Measurements from ENCODE around the gene MROH2B. TPM values are rescaled to one million over a fixed set of nuclear protein-coding genes. Genes with fewer than 3 reads are reported as not detected.

MROH2B gene
- total RNA-seq, 8 experiments from 2014 or later, result 0.36 TPM; not detected in 7

DNA sequence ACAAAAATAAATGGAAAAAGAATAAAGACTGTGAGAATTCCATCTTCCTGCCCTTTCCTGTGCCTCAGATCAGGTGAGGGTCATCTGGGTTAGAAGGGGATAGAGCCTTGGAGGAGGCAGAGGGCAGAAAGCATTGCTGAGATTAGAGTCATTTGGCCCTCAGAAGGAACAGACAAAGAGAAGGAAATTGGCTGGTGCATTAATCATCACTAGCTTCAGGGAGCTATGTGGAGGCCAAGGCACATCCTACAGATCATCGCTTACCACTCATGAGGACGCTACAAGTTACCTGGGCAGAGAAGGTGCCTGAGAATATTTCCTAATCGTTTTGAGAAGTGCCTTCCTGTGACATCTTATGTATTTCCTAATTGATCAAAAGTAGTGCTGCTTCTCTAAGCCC, 87.4 kb downstream of the MROH2B start:
- ATAC-seq (replicated peaks in 6 of 8), result no peak
- 0 to 83% (median 54%) methylated on average over 1 to 3 of the region's 3 CpGs; no CpG with 5 or more reads in 4 of the 10 experiments for WGBS, 10 experiments
- in situ Hi-C loops (cut with MboI; ENCODE audit: low pct_unique_long_range_greater_than_20kb in 2 of 9, low sequenced_read_pairs in 9 of 9, unreplicated experiment in 9 of 9), result no loop called here
- Histone ChIP-seq H3K27ac (no peak overlapping the region), H3K4me3 (no peak overlapping the region), H3K4me1 (replicated peaks in 1 of 2) (peaks cover 0 to 9% of the 10 kb centered on the region in 2 donors)

- Histone ChIP-seq H3K4me1 (replicated peaks in 1 of 2) (peaks cover 0 to 9% of the 10 kb centered on the region in 2 donors), H3K4me3 (no peak overlapping the region), H3K27ac (no peak overlapping the region)
- no peak for ATAC-seq (replicated peaks in 6 of 8)
- in situ Hi-C loops (cut with MboI; ENCODE audit: low pct_unique_long_range_greater_than_20kb in 2 of 9, low sequenced_read_pairs in 9 of 9, unreplicated experiment in 9 of 9), result no loop called here
- WGBS, 10 experiments, result 28 to 100% (median 76%) methylated on average over 1 to 8 of the region's 9 CpGs; no CpG with 5 or more reads in 2 of the 10 experiments
Observed at GRCh38 chr5:40981420-40981819, 89.7 kb downstream of the MROH2B start.

GRCh38 chr5:40976836-40977235, 94.3 kb downstream of the MROH2B start:
- 0 to 82% (median 60%) methylated on average over 1 to 3 of the region's 3 CpGs; no CpG with 5 or more reads in 1 of the 10 experiments for WGBS, 10 experiments
- no peak overlapping the region for H3K4me3 ChIP-seq
- in situ Hi-C loops (cut with MboI; ENCODE audit: low pct_unique_long_range_greater_than_20kb in 2 of 9, low sequenced_read_pairs in 9 of 9, unreplicated experiment in 9 of 9), result no loop called here
- peak in 1 of 8 experiments; percentile 34 for ATAC-seq (replicated peaks in 6 of 8)
- H3K27ac ChIP-seq, result no peak overlapping the region
- H3K4me1 ChIP-seq (replicated peaks in 1 of 2), result no peaks in the 10 kb centered on the region

GRCh38 chr5:40976041-40976440, 95.1 kb downstream of the MROH2B start:
- Histone ChIP-seq H3K4me1 (replicated peaks in 1 of 2) (no peaks in the 10 kb centered on the region), H3K4me3 (no peak overlapping the region), H3K27ac (no peak overlapping the region)
- in situ Hi-C loops (cut with MboI; ENCODE audit: low pct_unique_long_range_greater_than_20kb in 2 of 9, low sequenced_read_pairs in 9 of 9, unreplicated experiment in 9 of 9), result no loop called here
- no peak for ATAC-seq (replicated peaks in 6 of 8)
- WGBS, 10 experiments, result 24 to 100% (median 64%) methylated on average over 1 to 3 of the region's 3 CpGs; no CpG with 5 or more reads in 2 of the 10 experiments

GRCh38 chr5:40973364-40974004, 97.7 kb downstream of the MROH2B start:
- Histone ChIP-seq H3K4me3 (no peak overlapping the region), H3K27ac (no peak overlapping the region), H3K4me1 (replicated peaks in 1 of 2) (no peaks in the 10 kb centered on the region)
- in situ Hi-C loops (cut with MboI; ENCODE audit: low pct_unique_long_range_greater_than_20kb in 2 of 9, low sequenced_read_pairs in 9 of 9, unreplicated experiment in 9 of 9), result no loop called here
- no peak for ATAC-seq (replicated peaks in 6 of 8)
- 20 to 100% (median 71%) methylated on average over 1 to 3 of the region's 3 CpGs for WGBS, 10 experiments

GRCh38 chr5:40972434-40972833, 98.7 kb downstream of the MROH2B start:
- Histone ChIP-seq H3K4me1 (replicated peaks in 1 of 2) (no peaks in the 10 kb centered on the region), H3K4me3 (no peak overlapping the region), H3K27ac (no peak overlapping the region)
- 20 to 92% (median 39%) methylated on average over 1 to 2 of the region's 2 CpGs; no CpG with 5 or more reads in 5 of the 10 experiments for WGBS, 10 experiments
- in situ Hi-C loops (cut with MboI; ENCODE audit: low pct_unique_long_range_greater_than_20kb in 2 of 9, low sequenced_read_pairs in 9 of 9, unreplicated experiment in 9 of 9), result no loop called here
- no peak for ATAC-seq (replicated peaks in 6 of 8)

DNA sequence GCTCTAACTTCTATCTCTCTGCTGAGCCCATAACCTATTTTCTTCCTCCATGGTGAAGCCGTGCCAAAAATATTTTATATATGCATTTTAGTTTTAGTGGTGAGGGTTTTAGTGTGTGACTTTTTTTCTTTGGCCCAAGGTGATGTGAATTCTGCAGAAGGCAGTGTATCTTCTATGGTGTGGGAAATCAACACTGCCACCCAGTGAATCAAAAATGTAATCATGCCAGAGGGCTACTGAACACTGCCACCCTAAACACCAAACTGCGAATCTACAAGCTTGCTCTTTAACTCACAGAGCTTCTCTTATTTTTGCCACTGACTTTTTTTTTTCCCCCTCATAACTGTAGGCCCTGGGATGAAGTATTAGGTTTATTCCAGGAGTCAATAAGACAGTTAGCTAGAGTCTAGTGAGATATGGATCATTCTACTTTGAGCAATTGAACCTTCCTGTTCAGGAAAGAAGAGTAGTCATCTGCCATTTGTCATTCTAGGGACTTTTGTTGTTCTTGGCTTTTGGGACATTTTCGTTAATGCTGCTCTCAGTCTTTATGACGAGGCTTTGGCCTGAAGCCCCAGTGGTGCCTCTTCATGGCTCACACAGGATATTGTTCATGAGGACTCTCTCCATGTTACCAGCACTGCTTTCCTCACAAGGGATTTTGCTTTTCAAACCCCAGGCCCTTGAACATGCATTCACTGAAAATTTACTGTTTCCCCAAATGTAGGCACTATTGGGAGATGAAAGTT, 108.8 kb downstream of the MROH2B start:
- Histone ChIP-seq H3K27ac (no peak overlapping the region), H3K4me3 (no peak overlapping the region), H3K4me1 (replicated peaks in 1 of 2) (no peaks in the 10 kb centered on the region)
- in situ Hi-C loops (cut with MboI; ENCODE audit: low pct_unique_long_range_greater_than_20kb in 2 of 9, low sequenced_read_pairs in 9 of 9, unreplicated experiment in 9 of 9), result no loop called here
- 25 to 100% (median 88%) methylated on average over 1 to 4 of the region's 4 CpGs for WGBS, 10 experiments
- no peak for ATAC-seq (replicated peaks in 6 of 8)

GRCh38 chr5:40960037-40960436, 111.1 kb downstream of the MROH2B start:
- H3K27ac ChIP-seq, result no peak overlapping the region
- 0 to 100% (median 75%) methylated on average over 1 of the region's 1 CpG; no CpG with 5 or more reads in 1 of the 10 experiments for WGBS, 10 experiments
- in situ Hi-C loops (cut with MboI; ENCODE audit: low pct_unique_long_range_greater_than_20kb in 2 of 9, low sequenced_read_pairs in 9 of 9, unreplicated experiment in 9 of 9), result no loop called here
- H3K4me1 ChIP-seq (replicated peaks in 1 of 2), result no peaks in the 10 kb centered on the region
- no peak overlapping the region for H3K4me3 ChIP-seq
- peak in 2 of 8 experiments; percentile 42 to 86 for ATAC-seq (replicated peaks in 6 of 8)

DNA sequence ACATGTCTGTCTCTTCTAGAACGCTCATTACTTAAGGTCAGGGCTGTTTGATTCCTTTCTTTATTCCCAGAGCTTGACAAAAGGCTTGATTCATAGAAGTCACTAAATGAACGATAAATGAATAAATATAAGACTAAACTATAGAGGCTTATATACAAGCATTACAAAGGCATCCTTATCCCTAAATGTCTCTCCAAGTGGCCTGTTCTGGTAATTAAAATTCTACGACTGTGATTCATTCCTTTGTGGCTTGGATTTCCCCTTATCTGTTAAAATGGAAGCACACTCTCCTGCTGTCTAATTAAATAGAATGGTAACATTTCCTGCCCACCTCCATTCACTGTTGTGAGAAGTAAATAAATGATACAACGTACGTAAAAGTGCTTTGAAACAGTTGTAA, 112.3 kb downstream of the MROH2B start:
- Histone ChIP-seq H3K4me1 (replicated peaks in 1 of 2) (no peaks in the 10 kb centered on the region), H3K27ac (no peak overlapping the region), H3K4me3 (no peak overlapping the region)
- WGBS, 10 experiments, result 26 to 100% (median 92%) methylated on average over 2 to 5 of the region's 5 CpGs; no CpG with 5 or more reads in 1 of the 10 experiments
- in situ Hi-C loops (cut with MboI; ENCODE audit: low pct_unique_long_range_greater_than_20kb in 2 of 9, low sequenced_read_pairs in 9 of 9, unreplicated experiment in 9 of 9), result no loop called here
- ATAC-seq (replicated peaks in 6 of 8), result no peak

- in situ Hi-C loops (cut with MboI; ENCODE audit: low pct_unique_long_range_greater_than_20kb in 2 of 9, low sequenced_read_pairs in 9 of 9, unreplicated experiment in 9 of 9), result no loop called here
- no peak for ATAC-seq (replicated peaks in 6 of 8)
- Histone ChIP-seq H3K27ac (no peak overlapping the region), H3K4me3 (no peak overlapping the region), H3K4me1 (replicated peaks in 1 of 2) (no peaks in the 10 kb centered on the region)
- WGBS, 10 experiments, result 30 to 100% (median 94%) methylated on average over 1 to 3 of the region's 3 CpGs; no CpG with 5 or more reads in 2 of the 10 experiments
Observed at GRCh38 chr5:40957048-40957447, 114.1 kb downstream of the MROH2B start.

DNA sequence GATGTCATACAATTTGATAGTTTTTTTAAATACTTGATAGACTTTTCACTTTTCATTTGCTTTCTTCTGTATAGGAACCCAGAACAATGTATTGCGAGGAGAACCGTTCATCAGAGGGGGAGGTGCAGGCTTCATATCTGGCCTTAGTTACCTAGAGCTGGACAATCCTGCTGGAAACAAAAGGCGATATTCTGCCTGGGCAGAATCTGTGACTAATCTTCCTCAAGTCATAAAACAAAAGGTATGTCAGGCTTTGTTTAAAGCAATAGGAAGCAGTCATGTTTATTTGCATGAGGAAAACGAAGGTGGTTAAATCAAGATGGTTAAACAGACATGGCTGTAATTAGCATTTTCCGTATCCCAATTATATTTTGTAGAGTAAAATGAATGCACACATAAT, 115.8 kb downstream of the MROH2B start:
- WGBS, 10 experiments, result 20 to 100% (median 81%) methylated on average over 1 to 5 of the region's 5 CpGs
- H3K4me1 ChIP-seq (replicated peaks in 1 of 2), result no peaks in the 10 kb centered on the region
- ATAC-seq (replicated peaks in 6 of 8), result no peak
- H3K27ac ChIP-seq, result no peak overlapping the region
- no peak overlapping the region for H3K4me3 ChIP-seq
- in situ Hi-C loops (cut with MboI; ENCODE audit: low pct_unique_long_range_greater_than_20kb in 2 of 9, low sequenced_read_pairs in 9 of 9, unreplicated experiment in 9 of 9), result no loop called here
